HEK293T (cell line): ENCODE measurements around the gene TFEB.

Source experiments
- ELF4 ChIP-seq: fragments of 450-650 bp; IDR thresholded peaks from 2 replicates; pipeline ENCODE4 v1.6.1; 2017; ENCODE audit warnings: antibody characterized with exemption
- FOXA1 ChIP-seq: fragments of 450-650 bp; IDR thresholded peaks from 2 replicates; pipeline ENCODE4 v1.6.1; 2016; ENCODE audit warnings: mild to moderate bottlenecking
- FOXM1 ChIP-seq: fragments of 450-650 bp; IDR thresholded peaks from 2 replicates; pipeline ENCODE4 v1.6.1; 2017; ENCODE audit warnings: mild to moderate bottlenecking, borderline replicate concordance
- SP1 ChIP-seq: fragments of 450-650 bp; IDR thresholded peaks from 2 replicates; pipeline ENCODE4 v1.6.1; 2017

- TF ChIP-seq SP1: no peak
- TF ChIP-seq ELF4: no peak
- no peak for TF ChIP-seq FOXM1
- TF ChIP-seq FOXA1: no peak
These were observed 43.9 kb upstream of the TFEB start for GRCh38 chr6:41779336-41779735.
